Measurements from ENCODE around the gene GPR171. TPM values are rescaled to one million over a fixed set of nuclear protein-coding genes. Genes with fewer than 3 reads are reported as not detected.

The GPR171 gene
- total RNA-seq, 2 experiments from 2014 or later, result 9.7 to 16.7 TPM

DNA sequence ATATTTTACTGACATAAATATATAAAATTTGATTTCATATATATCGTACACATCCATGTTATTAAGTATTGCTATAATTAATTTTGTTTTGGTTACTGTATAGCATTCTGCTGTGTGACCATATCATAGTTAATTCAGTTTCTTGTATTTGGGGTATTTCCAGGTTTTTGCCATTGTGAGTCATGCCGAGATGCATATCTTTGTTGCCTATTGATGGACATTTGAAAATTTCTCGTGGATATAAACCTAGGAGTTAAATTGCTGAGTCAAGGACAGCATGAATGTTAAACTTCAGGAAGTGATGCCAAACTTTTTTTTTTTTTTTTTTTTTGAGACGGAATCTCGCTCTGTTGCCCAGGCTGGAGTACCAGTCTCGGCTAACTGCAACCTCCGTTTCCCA is 33.7 kb upstream of the GPR171 start:
- no peak overlapping the region for H3K4me3 Mint-ChIP-seq

DNA sequence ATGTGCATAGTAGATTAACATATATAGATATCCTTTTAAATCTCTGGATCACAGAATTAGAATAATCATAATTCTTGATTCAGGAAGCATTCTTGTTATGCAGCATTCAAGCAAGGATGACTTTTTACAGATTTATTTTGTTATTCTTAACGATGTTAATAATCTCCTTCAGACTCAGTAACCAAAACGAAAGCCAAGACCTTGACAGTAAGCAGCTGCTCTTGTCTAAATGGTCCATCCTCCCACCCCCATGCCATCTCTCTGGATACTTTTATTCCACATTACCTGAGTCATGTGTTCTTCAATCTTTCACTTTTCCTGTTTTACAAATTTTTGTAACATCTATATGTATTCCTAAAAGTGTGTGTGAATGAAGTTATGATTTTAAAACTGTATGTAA is 33.3 kb upstream of the GPR171 start:
- Mint-ChIP-seq H3K27ac (no peak overlapping the region), H3K27me3 (no peaks in the 10 kb centered on the region), H3K9me3 (no peaks in the 10 kb centered on the region), H3K4me3 (no peak overlapping the region), H3K4me1 (ENCODE audit: low read depth) (no peaks in the 10 kb centered on the region), H3K36me3 (ENCODE audit: low read depth) (no peaks in the 10 kb centered on the region)
- CTCF ChIA-PET, result no interaction called here
- TF ChIP-seq, protein P1, sequence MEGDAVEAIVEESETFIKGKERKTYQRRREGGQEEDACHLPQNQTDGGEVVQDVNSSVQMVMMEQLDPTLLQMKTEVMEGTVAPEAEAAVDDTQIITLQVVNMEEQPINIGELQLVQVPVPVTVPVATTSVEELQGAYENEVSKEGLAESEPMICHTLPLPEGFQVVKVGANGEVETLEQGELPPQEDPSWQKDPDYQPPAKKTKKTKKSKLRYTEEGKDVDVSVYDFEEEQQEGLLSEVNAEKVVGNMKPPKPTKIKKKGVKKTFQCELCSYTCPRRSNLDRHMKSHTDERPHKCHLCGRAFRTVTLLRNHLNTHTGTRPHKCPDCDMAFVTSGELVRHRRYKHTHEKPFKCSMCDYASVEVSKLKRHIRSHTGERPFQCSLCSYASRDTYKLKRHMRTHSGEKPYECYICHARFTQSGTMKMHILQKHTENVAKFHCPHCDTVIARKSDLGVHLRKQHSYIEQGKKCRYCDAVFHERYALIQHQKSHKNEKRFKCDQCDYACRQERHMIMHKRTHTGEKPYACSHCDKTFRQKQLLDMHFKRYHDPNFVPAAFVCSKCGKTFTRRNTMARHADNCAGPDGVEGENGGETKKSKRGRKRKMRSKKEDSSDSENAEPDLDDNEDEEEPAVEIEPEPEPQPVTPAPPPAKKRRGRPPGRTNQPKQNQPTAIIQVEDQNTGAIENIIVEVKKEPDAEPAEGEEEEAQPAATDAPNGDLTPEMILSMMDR (IDR thresholded peaks at IDR 0.05), result no peak
- Histone ChIP-seq H3K4me3 (ENCODE audit: low read length) (no peak overlapping the region), H3K27ac (ENCODE audit: low read depth in 1 of 2, low read length in 2 of 2) (no peak overlapping the region), H3K9me3 (ENCODE audit: control insufficient read depth in 1 of 2, insufficient read depth in 1 of 2, low read length in 2 of 2) (no peaks in the 10 kb centered on the region), H3K27me3 (ENCODE audit: control insufficient read depth in 1 of 2, insufficient read depth in 2 of 2, low read length in 2 of 2) (no peaks in the 10 kb centered on the region), H3K36me3 (ENCODE audit: insufficient read depth, low read length) (no peaks in the 10 kb centered on the region), H3K4me1 (ENCODE audit: insufficient read depth, low read length) (no peaks in the 10 kb centered on the region)
- DNase-seq (no peak), ATAC-seq (ENCODE audit: poor library complexity) (no peak)
- intact Hi-C loops (cut with DNase I, micrococcal nuclease), result no loop called here
- POLR2A ChIA-PET, result no interaction called here

More for the DNA sequence above, 33.7 kb upstream of the GPR171 start:
- Mint-ChIP-seq H3K27me3 (no peaks in the 10 kb centered on the region), H3K27ac (no peak overlapping the region), H3K4me1 (ENCODE audit: low read depth) (no peaks in the 10 kb centered on the region), H3K36me3 (ENCODE audit: low read depth) (no peaks in the 10 kb centered on the region), H3K9me3 (no peaks in the 10 kb centered on the region)
- intact Hi-C loops (cut with DNase I, micrococcal nuclease), result no loop called here
- Histone ChIP-seq H3K36me3 (ENCODE audit: insufficient read depth, low read length) (no peaks in the 10 kb centered on the region), H3K9me3 (ENCODE audit: control insufficient read depth in 1 of 2, insufficient read depth in 1 of 2, low read length in 2 of 2) (no peaks in the 10 kb centered on the region), H3K27me3 (ENCODE audit: control insufficient read depth in 1 of 2, insufficient read depth in 2 of 2, low read length in 2 of 2) (no peaks in the 10 kb centered on the region), H3K4me3 (ENCODE audit: low read length) (no peak overlapping the region), H3K27ac (ENCODE audit: low read depth in 1 of 2, low read length in 2 of 2) (no peak overlapping the region), H3K4me1 (ENCODE audit: insufficient read depth, low read length) (no peaks in the 10 kb centered on the region)
- ChIA-PET CTCF (interaction anchor here (0.7 kb wide), 1 partner anchor 47 kb away, joined by 4 read pairs; no protein-coding TSS in a partner anchor), POLR2A (no interaction called here)
- ATAC-seq (ENCODE audit: poor library complexity), result no peak
- no peak for DNase-seq
- TF ChIP-seq, protein P1 (IDR thresholded peaks at IDR 0.05), result no peak

DNA sequence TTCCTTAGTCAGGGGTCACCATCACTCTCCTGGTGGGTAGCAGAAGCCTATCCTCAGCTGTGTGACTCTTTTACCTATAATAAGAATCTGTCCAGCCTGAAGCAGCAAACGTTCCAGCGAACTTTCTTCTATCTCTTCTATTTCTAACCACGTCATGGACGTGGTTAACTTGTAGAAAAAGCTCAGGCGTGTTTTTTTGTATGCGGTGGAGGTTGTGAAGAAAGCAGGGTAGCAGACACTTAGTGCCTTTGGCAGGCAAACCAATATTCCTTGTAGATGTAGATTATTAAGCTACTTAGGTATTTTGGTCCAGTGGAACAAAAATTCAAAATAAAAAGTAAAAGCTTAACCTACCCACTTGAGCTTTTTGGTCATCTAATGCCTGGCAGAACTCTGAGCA is 31.8 kb upstream of the GPR171 start:
- Mint-ChIP-seq H3K4me3 (no peak overlapping the region), H3K27ac (no peak overlapping the region), H3K36me3 (ENCODE audit: low read depth) (no peaks in the 10 kb centered on the region), H3K9me3 (no peaks in the 10 kb centered on the region), H3K27me3 (no peaks in the 10 kb centered on the region), H3K4me1 (ENCODE audit: low read depth) (peaks cover 12% of the 10 kb centered on the region)
- H3K27me3 ChIP-seq (ENCODE audit: control insufficient read depth in 1 of 2, insufficient read depth in 2 of 2, low read length in 2 of 2), result no peaks in the 10 kb centered on the region
- H3K4me3 ChIP-seq (ENCODE audit: low read length), result no peak overlapping the region
- no peak overlapping the region for H3K27ac ChIP-seq (ENCODE audit: low read depth in 1 of 2, low read length in 2 of 2)
- no peaks in the 10 kb centered on the region for H3K36me3 ChIP-seq (ENCODE audit: insufficient read depth, low read length)
- intact Hi-C loops (cut with DNase I, micrococcal nuclease), result no loop called here
- no peak for ATAC-seq (ENCODE audit: poor library complexity)
- ChIA-PET CTCF (interaction anchor here (0.6 kb wide), 1 partner anchor 16 kb away, joined by 3 read pairs; no protein-coding TSS in a partner anchor), POLR2A (no interaction called here)
- no peak for DNase-seq
- peaks cover 3% of the 10 kb centered on the region for H3K4me1 ChIP-seq (ENCODE audit: insufficient read depth, low read length)
- TF ChIP-seq, protein P1 (IDR thresholded peaks at IDR 0.05), result no peak
- no peaks in the 10 kb centered on the region for H3K9me3 ChIP-seq (ENCODE audit: control insufficient read depth in 1 of 2, insufficient read depth in 1 of 2, low read length in 2 of 2)

Data from CD4-positive, alpha-beta T cell (primary cell).